HG02840 (cell line): ENCODE results near the gene NT5E.
"Not testable (repeated sequence)": the region's sequence is repeated elsewhere in the genome, so short reads cannot be mapped to it uniquely, and the experiment has no call there.

Source experiments
- ATAC-seq: cut with Tn5 transposase; IDR thresholded peaks from one replicate; pipeline ENCODE4 v1.9.1; 2021; ENCODE audit warnings: mild to moderate bottlenecking, moderate library complexity, moderate number of reproducible peaks; ENCODE audit not compliant: unreplicated experiment, low FRiP score

The NT5E gene

GRCh38 chr6:85483846-85484245 lies 34.0 kb downstream of the NT5E start:
- no peak for ATAC-seq

DNA sequence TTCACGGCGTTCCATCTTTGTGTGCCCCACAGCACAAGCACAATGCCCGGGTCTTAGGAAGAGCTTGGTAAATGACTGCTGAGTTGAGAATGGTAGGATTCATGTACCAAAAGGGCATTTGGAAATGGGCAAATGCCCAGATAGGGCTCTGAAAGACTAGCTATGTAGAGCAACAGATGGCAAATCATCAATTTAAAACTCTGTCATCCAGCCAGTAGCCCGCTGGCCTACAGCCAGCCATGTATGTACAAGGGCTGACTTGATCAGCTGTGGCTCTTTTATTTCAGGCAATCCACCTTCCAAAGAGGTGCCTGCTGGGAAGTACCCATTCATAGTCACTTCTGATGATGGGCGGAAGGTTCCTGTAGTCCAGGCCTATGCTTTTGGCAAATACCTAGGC lies 35.1 kb downstream of the NT5E start:
- ATAC-seq: no peak

GRCh38 chr6:85490516-85491248 lies 40.8 kb downstream of the NT5E start:
- ATAC-seq: no peak

- no peak for ATAC-seq
Measured at GRCh38 chr6:85493389-85493788, 43.5 kb downstream of the NT5E start.

DNA sequence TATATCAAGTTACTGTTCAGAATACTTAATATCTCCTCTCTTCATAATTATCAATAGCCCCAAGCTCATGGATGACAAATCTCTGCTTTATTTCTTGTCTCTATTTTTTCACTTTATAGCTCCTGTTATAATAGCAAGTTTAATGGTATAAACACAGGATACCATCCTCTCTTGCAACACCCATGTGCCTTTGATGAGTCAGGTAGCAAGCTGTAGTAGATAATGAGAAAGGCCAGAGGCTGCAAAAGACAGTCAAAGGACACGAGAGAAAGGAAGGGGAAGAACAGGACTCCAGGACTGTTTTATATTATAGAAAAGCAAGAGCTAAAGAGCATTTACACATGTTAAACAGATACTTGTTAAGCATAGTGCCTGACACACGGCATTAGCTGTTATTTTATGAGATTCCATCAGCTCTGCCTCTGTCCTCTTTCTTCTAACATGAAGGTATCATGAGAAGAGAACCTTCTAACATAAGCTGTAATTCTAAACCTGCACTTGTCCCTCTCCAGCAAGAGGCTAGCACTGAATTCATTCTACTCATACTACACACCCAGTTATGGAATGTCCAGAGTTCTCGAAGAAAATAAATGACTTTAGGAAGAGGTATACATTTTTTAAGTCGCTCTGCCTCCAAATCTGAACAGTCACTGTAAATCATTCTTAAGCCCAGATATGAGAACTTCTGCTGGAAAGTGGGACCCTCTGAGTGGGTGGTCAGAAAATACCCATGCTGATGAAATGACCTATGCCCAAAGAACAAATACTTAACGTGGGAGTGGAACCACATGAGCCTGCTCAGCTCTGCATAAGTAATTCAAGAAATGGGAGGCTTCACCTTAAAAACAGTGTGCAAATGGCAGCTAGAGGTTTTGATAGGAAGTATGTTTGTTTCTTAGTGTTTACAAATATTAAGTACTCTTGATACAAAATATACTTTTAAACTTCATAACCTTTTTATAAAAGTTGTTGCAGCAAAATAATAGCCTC lies 45.0 kb downstream of the NT5E start:
- ATAC-seq: no peak

GRCh38 chr6:85496009-85496579 lies 46.2 kb downstream of the NT5E start:
- no peak for ATAC-seq

GRCh38 chr6:85496856-85497255 lies 47.0 kb downstream of the NT5E start:
- no peak for ATAC-seq

GRCh38 chr6:85498596-85499258 lies 48.8 kb downstream of the NT5E start:
- ATAC-seq: no peak

DNA sequence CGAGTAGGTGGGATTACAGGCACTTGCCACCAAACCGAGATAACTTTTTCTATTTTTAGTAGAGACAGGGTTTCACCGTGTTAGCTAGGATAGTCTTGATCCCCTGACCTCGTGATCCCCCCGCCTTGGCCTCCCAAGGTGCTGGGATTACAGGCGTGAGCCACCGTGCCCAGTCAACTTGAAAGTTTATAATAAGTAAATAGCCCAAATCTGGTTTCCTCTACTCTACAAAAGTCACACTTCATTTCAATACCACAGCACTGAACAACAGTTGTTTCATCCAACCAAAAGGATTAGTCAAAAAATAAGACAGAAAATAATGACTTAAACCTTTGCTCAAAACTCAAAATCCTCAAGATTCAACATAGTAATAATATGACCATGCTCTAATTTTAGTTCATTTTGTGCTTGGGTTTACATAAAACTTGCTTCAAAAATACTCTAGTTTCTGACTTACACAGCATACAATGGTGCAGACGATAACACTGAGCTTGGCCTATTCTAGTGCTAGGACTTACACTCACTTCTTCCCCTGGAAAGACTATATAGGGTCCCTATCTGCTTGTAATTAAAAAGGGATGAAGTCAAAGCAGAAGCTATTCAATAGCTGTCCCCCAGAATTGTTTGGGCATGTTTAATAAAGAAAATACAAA lies 56.7 kb downstream of the NT5E start:
- ATAC-seq: no peak

DNA sequence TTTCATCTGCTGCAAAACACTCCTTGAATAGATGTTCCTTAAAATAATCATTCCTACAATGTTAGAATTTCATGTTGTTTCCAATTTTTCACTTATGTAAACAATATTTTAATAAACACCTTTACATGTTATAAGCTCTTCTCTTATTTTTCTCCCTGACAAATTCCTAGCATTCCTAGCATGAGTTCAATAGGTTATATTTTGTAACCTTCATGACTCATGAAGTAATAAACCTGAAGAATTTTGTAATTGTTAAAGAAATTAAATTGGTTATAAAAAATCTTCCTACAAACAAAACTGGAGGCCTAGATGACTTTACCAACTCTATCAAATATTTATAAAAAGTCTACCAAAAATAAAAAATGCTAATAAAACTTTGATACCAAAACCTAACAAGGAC lies 66.3 kb downstream of the NT5E start:
- ATAC-seq: no peak

- ATAC-seq: not testable (repeated sequence)
Measured at GRCh38 chr6:85524281-85524680, 74.4 kb downstream of the NT5E start.

DNA sequence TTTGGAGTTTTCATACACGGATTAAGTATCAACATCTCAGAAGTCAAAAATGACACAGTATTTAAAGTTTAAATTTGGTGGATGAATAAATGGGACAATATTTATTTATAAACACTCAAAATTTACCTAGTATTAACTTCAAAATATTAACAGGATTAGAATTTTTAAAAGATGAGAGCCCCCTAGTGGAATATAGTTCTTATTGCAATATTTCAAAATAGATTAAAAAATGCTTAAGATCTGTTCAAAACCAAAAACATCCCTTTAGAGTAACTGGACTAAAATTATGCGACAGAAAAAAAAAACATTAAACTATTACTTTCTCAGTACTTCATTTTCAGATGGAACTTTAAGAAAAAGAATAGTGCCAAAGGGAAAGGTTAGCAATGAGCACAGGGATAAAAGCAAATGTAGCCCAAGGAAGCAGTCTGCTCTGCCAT lies 87.2 kb downstream of the NT5E start:
- ATAC-seq: no peak

DNA sequence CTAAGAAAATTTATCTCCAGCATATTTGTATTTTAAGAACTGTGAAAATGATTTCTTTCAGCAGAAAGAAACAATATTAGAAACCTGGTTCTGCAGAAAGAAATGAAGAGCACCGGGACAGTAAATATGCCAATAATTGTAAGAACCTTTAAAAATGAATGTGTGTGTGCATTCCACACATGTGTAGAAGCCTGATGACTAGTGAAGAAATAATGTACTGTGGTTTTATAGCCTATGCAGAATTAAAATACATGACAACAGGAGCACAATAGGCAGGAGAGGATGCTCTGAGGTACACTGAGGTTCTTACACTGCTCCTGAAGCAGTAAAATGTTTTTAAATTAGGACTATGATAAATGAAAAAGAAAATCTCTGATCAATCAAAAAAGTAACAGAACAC lies 94.9 kb downstream of the NT5E start:
- no peak for ATAC-seq
